HG03025 (cell line): ENCODE measurements around the gene ULK2.
"Not testable (repeated sequence)": the region's sequence is repeated elsewhere in the genome, so short reads cannot be mapped to it uniquely, and the experiment has no call there.

ENCODE experiments used
- ATAC-seq: cut with Tn5 transposase; IDR thresholded peaks from one replicate; pipeline ENCODE4 v1.9.1; 2021; ENCODE audit warnings: mild to moderate bottlenecking, moderate library complexity; ENCODE audit not compliant: unreplicated experiment, low FRiP score

ULK2 gene

DNA sequence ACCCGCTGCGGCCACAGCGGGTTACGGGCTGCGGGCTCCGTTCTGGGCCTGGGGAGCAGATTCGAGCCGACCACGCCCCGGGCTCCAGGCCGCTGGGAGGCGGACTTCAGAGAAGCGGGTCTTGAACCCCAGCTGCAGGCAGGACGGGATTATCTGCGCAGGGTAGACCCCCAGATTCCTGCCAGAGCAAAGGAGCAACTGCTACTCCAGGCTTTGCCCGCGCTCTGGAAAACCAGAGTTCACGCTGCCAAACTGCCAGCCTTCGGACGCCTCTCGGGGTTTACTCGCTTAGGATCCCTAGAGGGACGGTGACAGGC is 301 bp upstream of the ULK2 start:
- no peak for ATAC-seq

DNA sequence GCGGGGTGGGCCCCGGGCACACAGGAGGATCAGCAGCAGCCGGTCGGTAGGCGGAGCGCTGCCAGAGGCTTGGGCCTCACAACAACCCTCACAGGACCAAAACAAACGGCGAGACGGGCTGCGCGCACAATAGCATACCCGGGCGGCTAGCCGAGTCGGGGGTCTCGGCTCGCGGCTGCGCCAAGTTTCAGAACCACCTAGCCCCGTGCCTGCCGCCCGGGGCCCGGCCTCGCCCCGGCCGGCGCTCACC is 732 bp downstream of the ULK2 start:
- ATAC-seq, result no peak

- no peak for ATAC-seq
These were observed 2.7 kb downstream of the ULK2 start for GRCh38 chr17:19865021-19865420.

DNA sequence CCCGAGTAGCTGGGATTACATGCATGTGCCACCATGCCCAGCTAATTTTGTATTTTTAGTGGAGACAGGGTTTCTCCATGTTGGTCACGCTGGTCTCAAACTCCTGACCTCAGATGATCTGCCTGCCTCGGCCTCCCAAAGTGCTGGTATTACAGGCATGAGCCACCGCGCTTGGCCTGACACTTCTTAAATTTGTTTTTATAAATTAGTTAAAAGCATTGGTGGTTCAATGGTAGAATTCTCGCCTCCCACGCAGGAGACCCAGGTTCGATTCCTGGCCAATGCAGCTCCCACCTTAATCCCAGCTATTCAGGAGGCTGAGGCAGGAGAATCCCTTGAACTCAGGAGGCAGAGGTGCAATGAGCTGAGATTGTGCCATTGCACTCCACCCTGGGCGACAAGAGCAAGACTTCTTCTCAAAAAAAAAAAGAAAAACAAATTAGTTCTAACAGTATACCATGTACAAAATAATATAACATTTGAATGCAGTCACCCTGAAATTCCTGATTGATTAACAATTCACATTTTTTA is 7.0 kb downstream of the ULK2 start:
- ATAC-seq, result not testable (repeated sequence)

DNA sequence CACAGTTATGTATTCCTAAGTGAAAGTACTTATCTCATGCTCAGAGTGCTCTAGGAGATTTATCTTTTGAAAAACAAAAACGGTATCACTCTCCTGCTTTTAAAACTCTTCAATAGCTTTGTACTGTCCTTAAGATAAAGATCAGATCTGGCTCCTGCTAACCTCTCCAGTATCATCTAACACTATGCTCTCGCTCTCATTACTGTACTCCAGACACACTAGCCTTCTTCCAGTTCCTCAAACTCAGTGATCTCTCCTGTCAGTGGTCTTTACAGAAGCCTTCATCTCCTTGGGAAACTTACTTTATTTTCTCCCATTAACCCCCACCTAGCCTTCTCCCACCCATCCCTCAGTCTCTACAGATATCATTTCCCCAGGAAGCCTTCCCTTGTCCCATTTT is 10.1 kb downstream of the ULK2 start:
- no peak for ATAC-seq

DNA sequence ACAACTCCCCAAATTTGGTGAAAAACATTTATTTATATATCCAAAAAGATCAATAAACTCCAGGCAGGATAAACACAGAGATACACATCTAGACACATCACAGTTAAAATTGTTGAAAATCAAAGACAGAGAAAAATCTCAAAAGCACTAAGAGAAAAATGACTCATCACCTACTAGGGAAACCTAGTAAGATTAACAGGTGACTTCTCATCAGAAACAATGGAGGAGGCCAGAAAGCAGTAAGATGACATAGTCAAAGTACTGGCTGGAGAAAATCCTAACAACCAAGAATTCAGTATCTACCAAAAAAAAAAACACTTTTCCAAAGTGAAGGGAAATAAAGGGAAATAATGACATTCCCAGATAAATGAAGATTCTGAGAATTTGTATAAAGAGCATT is 33.8 kb downstream of the ULK2 start:
- no peak for ATAC-seq

- no peak for ATAC-seq
These were observed 37.7 kb downstream of the ULK2 start for GRCh38 chr17:19830061-19830460.

DNA sequence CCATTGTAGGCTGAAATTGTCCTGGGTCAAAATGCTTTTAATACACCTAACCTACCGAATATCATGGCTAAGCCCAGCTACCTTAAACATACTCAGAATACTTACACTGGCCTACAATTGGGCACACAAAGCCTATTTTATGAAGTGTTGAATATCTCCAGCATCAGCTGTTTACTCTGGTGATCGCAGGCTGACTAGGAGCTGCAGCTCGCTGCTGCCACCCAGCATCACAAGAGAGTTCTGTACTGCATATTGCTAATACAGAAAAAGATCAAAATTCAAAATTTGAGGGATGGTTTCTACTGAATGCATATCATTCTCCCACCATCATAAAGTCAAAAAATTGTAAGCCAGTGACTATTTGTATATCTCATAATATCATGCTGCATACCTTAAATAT is 55.3 kb downstream of the ULK2 start:
- no peak for ATAC-seq

DNA sequence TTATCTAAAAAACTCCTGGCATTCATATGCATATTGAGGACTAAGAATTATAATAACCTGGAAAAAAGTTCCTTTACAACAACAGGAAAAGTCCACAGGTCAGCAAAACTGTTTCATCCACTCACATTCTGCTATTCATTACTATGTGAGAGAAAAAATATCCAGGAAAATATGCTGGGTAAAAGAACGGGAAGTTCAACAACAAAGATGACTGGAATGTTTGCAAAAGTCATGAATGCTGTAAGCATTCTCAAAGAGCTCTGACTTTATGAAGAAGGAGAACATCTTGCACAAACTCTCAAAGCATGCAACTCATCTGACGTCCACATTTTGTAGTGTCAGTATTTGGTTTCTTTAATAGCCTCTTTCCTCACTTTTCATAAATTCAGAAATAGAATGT is 62.7 kb downstream of the ULK2 start:
- ATAC-seq, result no peak

GRCh38 chr17:19800571-19800970 is 67.2 kb downstream of the ULK2 start:
- no peak for ATAC-seq

DNA sequence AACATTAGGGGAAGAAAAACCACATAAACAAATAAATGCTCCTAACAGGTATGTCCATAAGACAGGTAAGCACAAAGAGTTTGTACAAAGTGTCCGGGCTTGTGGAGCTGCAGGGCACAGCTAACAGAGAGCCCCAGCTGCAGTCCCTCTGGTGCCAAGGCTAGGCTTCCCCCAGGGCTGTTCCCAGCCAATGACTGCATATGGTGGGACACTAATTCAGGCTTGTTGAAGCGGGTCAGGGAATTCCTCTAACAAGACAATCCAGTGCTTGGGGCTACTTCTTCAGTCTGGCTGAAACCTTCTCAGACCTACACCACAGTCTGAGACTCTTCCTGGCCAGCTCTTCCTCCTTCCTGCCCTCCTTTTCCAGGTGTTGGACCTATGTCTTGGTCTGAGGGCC is 67.9 kb downstream of the ULK2 start:
- no peak for ATAC-seq

- no peak for ATAC-seq
These were observed 71.3 kb downstream of the ULK2 start for GRCh38 chr17:19796457-19796856.

GRCh38 chr17:19791918-19792550 is 75.7 kb downstream of the ULK2 start:
- no peak for ATAC-seq

DNA sequence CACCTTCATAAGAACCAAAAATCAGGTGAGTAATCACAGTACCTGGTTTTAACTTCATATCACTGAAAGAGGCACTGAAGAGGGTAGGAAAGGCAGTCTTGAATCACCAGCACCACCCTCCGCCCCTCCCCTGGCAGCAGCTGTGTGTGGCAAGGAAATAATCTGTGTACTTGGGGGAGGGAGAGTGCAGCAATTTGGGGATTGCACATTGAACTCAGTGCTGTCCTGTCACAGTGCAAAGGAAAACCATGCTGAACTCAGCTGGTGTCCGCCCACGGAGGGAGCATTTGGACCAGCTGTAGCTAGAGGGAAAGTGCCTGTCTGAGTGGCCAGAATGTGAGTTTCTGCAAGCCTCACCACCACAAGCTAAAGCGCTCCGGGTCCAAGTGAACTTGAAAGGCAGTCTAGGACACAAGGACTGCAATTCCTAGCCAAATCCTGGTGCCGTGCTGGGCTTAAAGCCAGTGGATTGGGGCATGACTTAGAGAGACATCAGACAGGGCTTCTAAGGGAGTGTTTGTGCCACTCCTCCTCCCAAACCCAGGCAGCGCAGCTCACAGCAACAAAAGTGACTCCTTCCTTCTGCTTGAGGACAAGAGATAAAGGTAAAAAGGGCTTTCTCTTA is 79.9 kb downstream of the ULK2 start:
- ATAC-seq, result no peak

DNA sequence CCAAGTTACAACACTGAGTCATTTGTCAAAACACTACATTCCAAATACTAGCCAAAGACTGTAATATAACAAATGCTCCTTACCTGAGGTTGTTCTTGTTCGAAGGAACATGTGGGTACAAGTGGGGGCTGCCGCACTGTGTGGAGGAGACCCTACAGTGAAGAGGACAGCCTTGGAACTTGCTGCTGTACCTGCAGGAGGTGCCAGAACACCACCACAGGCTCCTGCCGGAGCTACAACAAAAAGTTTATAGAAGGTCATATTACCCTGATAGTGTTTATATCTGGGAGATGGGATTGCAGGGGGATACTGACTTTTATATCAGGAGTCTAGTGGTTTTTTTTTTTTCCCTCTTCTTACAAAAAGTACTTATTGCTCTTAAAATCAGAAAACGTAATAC is 81.9 kb downstream of the ULK2 start:
- no peak for ATAC-seq

DNA sequence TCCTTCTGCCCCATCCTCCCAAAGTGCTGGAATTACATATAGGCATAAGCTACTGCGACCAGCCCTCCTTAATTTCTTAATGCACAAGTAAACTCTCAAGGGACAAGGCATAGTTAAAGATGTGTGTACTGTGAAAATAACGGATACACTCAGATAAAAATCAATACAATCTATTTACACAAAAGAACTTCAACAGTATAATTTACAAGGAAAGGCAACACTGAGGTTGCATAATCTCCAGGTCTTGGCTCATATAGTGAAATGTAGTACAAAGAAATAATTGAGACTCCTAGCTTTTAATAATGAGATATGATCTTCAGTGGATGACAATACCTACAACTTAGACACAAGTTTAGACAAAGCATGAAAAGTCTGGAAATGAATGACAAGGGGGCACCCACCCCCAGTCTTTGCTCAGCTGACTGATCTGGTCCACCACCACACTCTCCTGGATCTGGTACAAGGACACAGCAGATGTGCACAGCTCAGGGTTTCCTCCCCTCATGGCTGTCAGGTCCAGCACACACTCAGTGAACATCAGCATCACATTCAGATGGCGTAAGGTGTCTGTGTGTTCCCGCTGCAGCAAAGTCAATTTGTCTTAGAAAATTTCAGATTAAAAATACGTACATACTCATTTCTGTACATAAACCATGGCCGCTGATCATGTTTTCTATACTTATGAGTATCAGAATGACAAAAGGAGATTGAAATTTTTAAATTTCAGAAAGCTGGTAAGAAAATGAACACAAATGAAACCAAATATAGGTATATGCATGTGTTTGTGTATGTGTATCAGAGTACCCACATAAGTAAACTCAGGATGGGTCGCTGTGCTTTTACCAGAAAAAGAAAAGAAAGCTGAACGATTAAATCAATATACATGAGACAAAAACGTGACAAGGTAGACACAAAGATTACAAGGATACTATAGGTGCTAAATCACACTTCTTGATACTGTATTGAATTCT is 86.0 kb downstream of the ULK2 start:
- ATAC-seq, result no peak

DNA sequence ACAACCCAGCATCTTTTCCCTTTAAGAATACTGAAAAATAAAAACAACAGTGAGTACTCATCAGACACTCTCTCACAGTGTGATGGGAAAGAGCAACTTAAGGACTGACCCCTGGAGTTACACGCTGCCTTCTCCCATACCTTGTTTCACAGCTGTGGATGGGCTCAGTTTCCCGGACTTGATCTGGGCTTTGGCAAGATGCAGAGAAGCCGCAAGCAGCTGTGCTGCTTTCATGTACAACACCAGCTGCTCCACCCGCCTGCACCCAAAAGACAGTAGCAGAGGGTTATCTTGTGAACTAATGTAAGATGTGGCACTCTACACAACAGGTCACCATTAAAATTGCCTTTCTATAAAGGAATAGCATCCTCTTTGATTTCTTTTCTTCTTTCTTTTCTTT is 86.9 kb downstream of the ULK2 start:
- ATAC-seq, result no peak

DNA sequence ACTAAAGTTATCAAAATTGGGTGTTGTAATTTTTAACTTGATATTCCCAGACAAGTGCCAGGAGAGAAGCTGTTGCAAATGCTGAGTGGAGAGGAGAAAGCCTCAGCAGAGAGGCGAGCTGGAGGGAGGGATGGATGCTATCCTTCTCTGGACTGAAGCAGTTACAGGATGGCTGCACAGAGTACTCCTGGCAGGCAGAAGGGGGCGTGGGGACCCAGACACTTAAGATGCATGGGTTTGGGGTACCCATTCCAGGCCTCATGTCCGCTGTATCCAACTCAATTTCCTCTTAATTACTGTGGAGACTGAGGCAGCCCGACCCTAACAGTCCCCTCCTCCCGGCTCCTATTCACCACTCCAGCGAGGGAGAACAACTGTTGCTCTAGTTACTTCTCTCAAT is 94.2 kb downstream of the ULK2 start:
- no peak for ATAC-seq

DNA sequence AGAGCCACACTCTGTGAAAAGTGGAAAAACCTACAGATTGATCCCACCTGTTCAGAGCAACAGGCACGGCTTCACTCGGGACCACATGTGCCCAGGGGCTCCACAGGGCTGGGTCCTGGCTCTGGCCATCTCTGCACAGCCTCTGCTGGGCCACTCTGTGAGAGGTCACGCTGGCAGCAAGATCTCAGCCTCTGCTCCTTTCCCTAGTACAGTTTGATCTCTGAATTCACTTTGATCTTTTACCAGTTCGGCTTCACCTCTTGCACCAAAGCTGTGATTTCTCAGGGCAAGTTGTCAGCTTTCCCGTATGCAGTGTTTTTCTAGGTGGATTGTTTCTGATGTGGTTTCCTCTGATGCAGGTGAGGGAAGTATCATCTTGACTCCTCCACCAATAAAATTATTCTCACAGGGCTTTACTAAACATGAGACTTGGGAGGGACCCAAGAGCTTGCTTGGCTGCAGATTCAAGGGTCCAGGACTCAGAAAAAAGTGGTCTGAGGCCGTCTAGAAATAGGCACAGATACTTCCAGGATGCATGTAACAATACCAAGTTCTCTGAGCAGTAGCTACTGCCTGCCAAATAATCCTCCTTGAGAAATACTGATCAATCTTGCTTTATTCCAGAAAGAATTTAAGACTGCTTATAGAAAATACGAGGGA is 95.6 kb downstream of the ULK2 start:
- no peak for ATAC-seq

GRCh38 chr17:19770985-19771735 is 96.6 kb downstream of the ULK2 start:
- ATAC-seq, result no peak
